Osteoblast (primary cell): ENCODE measurements around the gene ABCB4. TPM values are rescaled to one million over a fixed set of nuclear protein-coding genes. Genes with fewer than 3 reads are reported as not detected.
A peak's percentile ranks its signal among the peaks of the same experiment; 100 is the strongest.

Experiments
- DNase-seq: peaks from one replicate; pipeline ENCODE4 v3.0.0; 2011; ENCODE audit warnings: low spot score, mixed read lengths; ENCODE audit not compliant: insufficient read length; ENCODE audit errors: missing footprints
- H2AFZ ChIP-seq: 2 replicates; pipeline ENCODE4 v1.6.0; 2011; ENCODE audit warnings: mild to moderate bottlenecking, low read length
- H3K27ac ChIP-seq: 2 replicates; pipeline ENCODE4 v1.5.1; 2011; ENCODE audit warnings: mild to moderate bottlenecking, low read depth, low read length, moderate library complexity
- H3K27me3 ChIP-seq: 2 replicates; pipeline ENCODE4 v1.6.0; 2012; ENCODE audit warnings: mild to moderate bottlenecking, control low read depth, inconsistent platforms, low read length, moderate library complexity; ENCODE audit not compliant: insufficient read depth
- H3K36me3 ChIP-seq: 2 replicates; pipeline ENCODE4 v1.5.1; 2011; ENCODE audit warnings: mild to moderate bottlenecking, low read length, control low read depth, moderate library complexity; ENCODE audit not compliant: insufficient read depth
- H3K4me1 ChIP-seq: 2 replicates; pipeline ENCODE4 v1.5.1; 2011; ENCODE audit warnings: mild to moderate bottlenecking, low read length, control low read depth, moderate library complexity; ENCODE audit not compliant: insufficient read depth
- H3K4me2 ChIP-seq: 2 replicates; pipeline ENCODE4 v1.6.0; 2011; ENCODE audit warnings: mild to moderate bottlenecking, low read length; ENCODE audit not compliant: insufficient read depth
- H3K4me3 ChIP-seq: fragments of 200-600 bp; sonication (generic); 3 replicates; pipeline ENCODE4 v1.5.1; 2012; ENCODE audit warnings: mild to moderate bottlenecking, low read length, inconsistent platforms; ENCODE audit not compliant: insufficient read depth
- H3K79me2 ChIP-seq: 2 replicates; pipeline ENCODE4 v1.6.0; 2012; ENCODE audit warnings: mild to moderate bottlenecking, low read length, control low read depth, inconsistent platforms; ENCODE audit not compliant: insufficient read depth
- H3K9me3 ChIP-seq: 2 replicates; pipeline ENCODE4 v1.5.1; 2011; ENCODE audit warnings: low read depth, low read length, control low read depth
- H4K20me1 ChIP-seq: 2 replicates; pipeline ENCODE4 v1.6.0; 2012; ENCODE audit warnings: mild to moderate bottlenecking, low read length, control low read depth; ENCODE audit not compliant: insufficient read depth
- total RNA-seq: library from RNA; depleted of rRNA; stranded (reverse); fragments of >200 nt; gene quantifications from 2 replicates; pipeline ENCODE4 v1.2.3, GENCODE V29; 2012
- TF ChIP-seq, protein P1 (sequence below): IDR thresholded peaks from 2 replicates; pipeline ENCODE4 v1.5.1; 2011; ENCODE audit warnings: mild to moderate bottlenecking, low read depth, low read length, moderate library complexity; ENCODE audit errors: extremely low read depth

ABCB4 gene
- total RNA-seq, 1 donor = 0.36 TPM

DNA sequence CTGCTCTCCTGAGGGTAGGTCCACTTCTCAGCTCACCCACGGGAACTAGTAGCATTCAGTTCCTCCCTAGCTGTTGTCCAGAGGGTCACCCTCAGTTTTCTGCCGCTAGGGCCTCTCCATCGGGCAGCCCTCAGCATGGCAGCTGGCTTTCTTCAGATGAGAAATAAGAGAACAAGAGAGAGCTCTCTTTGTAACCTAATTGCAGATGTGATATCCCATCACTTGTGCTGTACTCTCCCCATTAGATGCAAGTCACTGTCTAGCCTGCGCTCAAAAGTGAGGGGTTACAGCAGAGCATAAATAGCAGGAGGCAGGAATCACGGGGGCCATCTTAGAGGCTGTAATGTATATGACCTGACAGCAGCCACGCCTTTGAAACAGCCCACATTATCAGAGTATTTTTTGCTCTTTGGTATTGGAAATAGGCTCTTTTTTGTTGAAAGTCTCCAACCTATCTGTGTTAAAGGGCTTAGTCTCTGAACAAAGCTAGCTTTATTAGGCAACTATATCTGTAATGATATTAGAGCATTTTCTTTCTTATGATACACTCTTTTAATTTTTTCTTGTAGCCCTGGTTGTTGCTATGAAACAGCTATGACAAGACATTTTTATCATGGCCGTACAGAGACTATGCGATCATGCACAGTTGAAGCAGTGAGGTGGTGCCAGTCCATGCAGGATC lies 84.3 kb downstream of the ABCB4 start:
- Histone ChIP-seq H3K27me3 (no peaks in the 10 kb centered on the region), H3K36me3 (no peaks in the 10 kb centered on the region), H4K20me1 (no peaks in the 10 kb centered on the region), H3K4me3 (no peak overlapping the region), H3K4me1 (no peaks in the 10 kb centered on the region), H3K4me2 (no peak overlapping the region), H3K79me2 (no peaks in the 10 kb centered on the region), H3K27ac (no peak overlapping the region), H2AFZ (no peak overlapping the region), H3K9me3 (no peaks in the 10 kb centered on the region)
- TF ChIP-seq, protein P1, sequence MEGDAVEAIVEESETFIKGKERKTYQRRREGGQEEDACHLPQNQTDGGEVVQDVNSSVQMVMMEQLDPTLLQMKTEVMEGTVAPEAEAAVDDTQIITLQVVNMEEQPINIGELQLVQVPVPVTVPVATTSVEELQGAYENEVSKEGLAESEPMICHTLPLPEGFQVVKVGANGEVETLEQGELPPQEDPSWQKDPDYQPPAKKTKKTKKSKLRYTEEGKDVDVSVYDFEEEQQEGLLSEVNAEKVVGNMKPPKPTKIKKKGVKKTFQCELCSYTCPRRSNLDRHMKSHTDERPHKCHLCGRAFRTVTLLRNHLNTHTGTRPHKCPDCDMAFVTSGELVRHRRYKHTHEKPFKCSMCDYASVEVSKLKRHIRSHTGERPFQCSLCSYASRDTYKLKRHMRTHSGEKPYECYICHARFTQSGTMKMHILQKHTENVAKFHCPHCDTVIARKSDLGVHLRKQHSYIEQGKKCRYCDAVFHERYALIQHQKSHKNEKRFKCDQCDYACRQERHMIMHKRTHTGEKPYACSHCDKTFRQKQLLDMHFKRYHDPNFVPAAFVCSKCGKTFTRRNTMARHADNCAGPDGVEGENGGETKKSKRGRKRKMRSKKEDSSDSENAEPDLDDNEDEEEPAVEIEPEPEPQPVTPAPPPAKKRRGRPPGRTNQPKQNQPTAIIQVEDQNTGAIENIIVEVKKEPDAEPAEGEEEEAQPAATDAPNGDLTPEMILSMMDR = no peak
- no peak for DNase-seq

DNA sequence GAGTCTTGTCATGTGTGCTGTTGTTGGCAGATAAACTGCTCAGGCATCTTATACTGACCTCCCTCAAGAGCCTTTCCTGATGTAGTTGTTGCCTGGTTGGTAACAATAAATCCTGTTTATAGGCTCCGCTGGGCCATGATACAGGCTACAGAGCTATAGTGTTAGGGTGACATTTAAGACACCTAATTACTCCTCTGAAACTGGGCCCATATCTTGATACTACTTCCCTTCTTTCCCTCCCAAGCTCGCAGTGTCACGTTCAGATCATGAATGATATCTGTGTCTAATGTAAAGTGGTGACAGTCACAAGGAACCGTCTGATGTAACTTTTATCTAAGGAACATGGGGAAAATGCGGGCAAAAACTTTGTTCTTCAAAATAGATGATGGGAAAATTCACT lies 94.6 kb downstream of the ABCB4 start:
- no peaks in the 10 kb centered on the region for H3K36me3 ChIP-seq
- no peak for DNase-seq
- no peaks in the 10 kb centered on the region for H3K79me2 ChIP-seq
- H3K9me3 ChIP-seq = no peaks in the 10 kb centered on the region
- H4K20me1 ChIP-seq = no peaks in the 10 kb centered on the region
- H3K4me1 ChIP-seq = no peaks in the 10 kb centered on the region
- TF ChIP-seq, protein P1 = no peak
- no peak overlapping the region for H2AFZ ChIP-seq
- H3K27ac ChIP-seq = no peak overlapping the region
- H3K27me3 ChIP-seq = no peaks in the 10 kb centered on the region
- no peak overlapping the region for H3K4me3 ChIP-seq
- H3K4me2 ChIP-seq = no peak overlapping the region

DNA sequence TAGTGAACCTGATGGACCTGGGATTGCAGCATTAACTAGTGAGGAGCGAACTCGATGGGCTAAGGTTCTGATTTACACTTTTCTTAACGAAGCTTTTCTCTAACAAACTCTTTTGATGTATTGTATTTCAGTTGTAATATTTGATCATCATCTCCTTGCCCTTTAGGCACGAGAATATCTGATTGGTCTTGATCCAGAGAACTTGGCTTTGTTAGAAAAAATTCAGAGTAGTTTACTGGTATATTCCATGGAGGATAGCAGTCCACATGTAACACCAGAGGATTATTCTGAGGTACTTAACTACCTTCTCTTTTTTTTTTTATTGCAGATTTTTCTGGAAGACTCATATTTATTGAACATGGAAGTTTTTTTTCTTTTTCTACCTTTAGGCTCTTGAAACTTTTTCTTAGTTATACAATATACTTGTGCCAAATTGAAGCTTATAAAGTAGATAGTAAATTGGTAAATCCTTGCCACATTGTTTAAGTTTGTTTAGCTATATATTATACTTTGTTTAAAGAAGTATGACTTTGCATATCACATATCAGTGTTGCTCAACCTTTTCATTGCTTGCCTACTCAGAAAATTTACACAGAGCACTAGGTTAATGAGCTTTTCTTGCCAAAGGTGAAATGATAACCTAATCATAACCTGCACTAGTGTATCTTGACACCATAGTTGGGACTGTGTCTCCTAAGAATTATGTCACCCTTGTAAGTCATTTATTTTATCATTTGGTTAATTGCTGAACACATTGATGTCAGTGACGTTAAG lies 99.6 kb downstream of the ABCB4 start:
- TF ChIP-seq, protein P1 = no peak
- H3K9me3 ChIP-seq = no peaks in the 10 kb centered on the region

DNA sequence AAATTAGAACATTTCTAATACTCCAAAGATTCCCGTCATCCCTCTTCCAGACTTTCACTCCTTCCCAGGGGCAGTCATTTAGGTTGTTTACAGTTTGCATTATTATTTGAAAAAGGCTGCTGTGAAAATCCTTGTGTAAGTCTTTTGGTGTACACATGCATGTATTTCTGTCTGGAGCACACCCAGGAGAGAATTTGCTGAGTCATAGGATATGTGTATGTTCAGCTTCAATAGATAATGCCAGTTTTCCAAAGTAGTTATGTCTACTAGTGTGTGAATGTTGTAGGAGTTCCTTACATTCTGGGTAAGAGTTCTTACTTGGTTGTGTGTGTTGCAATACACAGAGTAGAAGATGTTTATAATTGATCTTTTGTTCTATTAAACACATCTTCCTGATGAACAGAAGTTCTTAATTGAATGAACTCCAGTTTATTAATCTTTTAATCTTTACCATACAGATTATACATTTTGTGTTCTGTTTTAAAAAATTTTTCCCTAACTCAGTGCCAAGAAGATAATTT lies 104.8 kb downstream of the ABCB4 start:
- no peaks in the 10 kb centered on the region for H4K20me1 ChIP-seq
- H3K4me3 ChIP-seq = no peak overlapping the region
- H3K79me2 ChIP-seq = no peaks in the 10 kb centered on the region
- H3K27ac ChIP-seq = no peak overlapping the region
- DNase-seq = no peak
- H3K27me3 ChIP-seq = no peaks in the 10 kb centered on the region
- H3K36me3 ChIP-seq = no peaks in the 10 kb centered on the region
- H3K9me3 ChIP-seq = no peaks in the 10 kb centered on the region
- TF ChIP-seq, protein P1 = no peak
- H3K4me2 ChIP-seq = no peak overlapping the region
- peak overlapping the region; percentile 9 for H2AFZ ChIP-seq
- H3K4me1 ChIP-seq = peaks cover 5% of the 10 kb centered on the region

More for the DNA sequence above, 99.6 kb downstream of the ABCB4 start:
- Histone ChIP-seq H3K27ac (no peak overlapping the region), H3K27me3 (no peaks in the 10 kb centered on the region), H2AFZ (no peak overlapping the region), H3K4me3 (no peak overlapping the region), H3K4me2 (no peak overlapping the region), H3K4me1 (peaks cover under 1% of the 10 kb centered on the region), H3K36me3 (no peaks in the 10 kb centered on the region), H3K79me2 (no peaks in the 10 kb centered on the region), H4K20me1 (no peaks in the 10 kb centered on the region)
- DNase-seq = no peak
